ENCODE results near the gene TF. TPM values are rescaled to one million over a fixed set of nuclear protein-coding genes. Genes with fewer than 3 reads are reported as not detected.

The TF gene
- total and polyA plus RNA-seq, 2 of the 8 experiments (the other 6 are each of a cell fraction or from before 2014, with no cell fraction given): 0.02 to 0.26 TPM

- no peak overlapping the region for H3K23ac ChIP-seq (ENCODE audit: insufficient read length)
- H2BK120ac ChIP-seq (replicated peaks; ENCODE audit: low read depth, low read length): no peak overlapping the region
- H4K8ac ChIP-seq (ENCODE audit: extremely low read depth, insufficient read depth, low read length): no peak overlapping the region
- TF ChIP-seq NRF1 (IDR thresholded peaks at IDR 0.05; ENCODE audit: low read depth, low read length): no peak
- TF ChIP-seq GTF2F1 (IDR thresholded peaks at IDR 0.05; ENCODE audit: borderline replicate concordance, low read depth, low read length): no peak
- no peak for TF ChIP-seq CHD2 (IDR thresholded peaks at IDR 0.05; ENCODE audit: low read length)
- ChIA-PET POLR2A (ENCODE audit: partially characterized antibody) (no interaction called here), CTCF (ENCODE audit: partially characterized antibody) (interaction anchor here (0.6 to 1.5 kb wide), 2 partner anchors 8 to 58 kb away, joined by 3 to 4 read pairs; no protein-coding TSS in a partner anchor)
- no peaks in the 10 kb centered on the region for H3K36me3 ChIP-seq (ENCODE audit: control insufficient read depth in 2 of 4, insufficient read depth in 4 of 4, low read length in 3 of 4)
- H4K5ac ChIP-seq (ENCODE audit: insufficient read length, low read depth, low read length): no peak overlapping the region
- no peak overlapping the region for H2AFZ ChIP-seq (ENCODE audit: low read length)
- H3K27me3 ChIP-seq (replicated peaks in 1 of 4; ENCODE audit: control insufficient read depth in 3 of 4, extremely low read depth in 1 of 4, insufficient read depth in 3 of 4, low read length in 3 of 4): no peaks in the 10 kb centered on the region
- H3K79me1 ChIP-seq (ENCODE audit: low read depth, low read length): no peaks in the 10 kb centered on the region
- FAIRE-seq (no peak), DNase-seq (ENCODE audit: low read depth in 1 of 2, low spot score in 2 of 2) (no peak)
- H3K9ac ChIP-seq (replicated peaks in 1 of 4; ENCODE audit: extremely low read depth in 1 of 4, low read depth in 3 of 4, low read length in 3 of 4): no peak overlapping the region
- WGBS, 2 experiments (ENCODE audit: extremely low coverage in 1 of 2, insufficient coverage in 1 of 2, insufficient read length in 1 of 2, insufficient replicate concordance in 2 of 2, low coverage in 1 of 2, low lambda C conversion rate in 2 of 2, missing lambda C conversion rate in 1 of 2): 86% methylated on average over 6 of the region's 6 CpGs; no CpG with 5 or more reads in 1 of the 2 experiments
- no peak overlapping the region for H3K18ac ChIP-seq (ENCODE audit: extremely low read depth, low read length)
- no peaks in the 10 kb centered on the region for H3K79me2 ChIP-seq (ENCODE audit: control insufficient read depth in 1 of 2, insufficient read depth in 2 of 2, low read length in 2 of 2)
- H2BK15ac ChIP-seq (ENCODE audit: low read length): no peak overlapping the region; the same call in 1 of the 2 replicates
- no peak overlapping the region for H3K4me2 ChIP-seq (ENCODE audit: insufficient read depth in 1 of 2, low read depth in 2 of 2, low read length in 2 of 2)
- H2BK5ac ChIP-seq (ENCODE audit: low read depth, low read length): no peak overlapping the region
- no peak overlapping the region for H3K27ac ChIP-seq (ENCODE audit: low read depth, low read length)
- no peak overlapping the region for H3K4me3 ChIP-seq (ENCODE audit: extremely low read depth in 1 of 4, insufficient read depth in 2 of 4, low read depth in 3 of 4, low read length in 4 of 4)
- no peak overlapping the region for H3K4ac ChIP-seq (replicated peaks; ENCODE audit: insufficient read length, low read depth, low read length)
- H3K9me3 ChIP-seq (ENCODE audit: insufficient read depth in 2 of 2, low read depth in 1 of 2, low read length in 1 of 2): no peaks in the 10 kb centered on the region
- H4K20me1 ChIP-seq (replicated peaks in 1 of 2; ENCODE audit: control insufficient read depth in 1 of 2, insufficient read depth in 2 of 2, low read length in 2 of 2): no peaks in the 10 kb centered on the region
- H4K91ac ChIP-seq (replicated peaks; ENCODE audit: insufficient read length, low read length): no peak overlapping the region
- no peak overlapping the region for H2BK20ac ChIP-seq (ENCODE audit: low read length)
- no peaks in the 10 kb centered on the region for H3K23me2 ChIP-seq (ENCODE audit: low read depth, low read length)
- H2BK12ac ChIP-seq (ENCODE audit: low read depth, low read length): no peak overlapping the region
- no peak overlapping the region for H3K56ac ChIP-seq (replicated peaks; ENCODE audit: insufficient read length, low read depth, low read length)
- H3K14ac ChIP-seq (ENCODE audit: insufficient read length): no peak overlapping the region
- H3K4me1 ChIP-seq (replicated peaks in 1 of 4; ENCODE audit: control insufficient read depth in 3 of 4, insufficient read depth in 4 of 4, low read length in 3 of 4): peaks cover 0 to 4% (median under 1%) of the 10 kb centered on the region in 4 experiments; a peak in 1 of 7 replicates
- H2AK5ac ChIP-seq (ENCODE audit: low read depth, low read length): no peak overlapping the region
Measured at GRCh38 chr3:133763797-133764683, 17.8 kb downstream of the TF start.
